HepG2 (cell line): ENCODE measurements around the gene CHAF1A. TPM values are rescaled to one million over a fixed set of nuclear protein-coding genes. Genes with fewer than 3 reads are reported as not detected.

ENCODE experiments used
- ATAC-seq: fragments of 200-7000 bp; cut with Tn5 transposase; 3 replicates; pipeline ENCODE4 v1.9.1; 2020; ENCODE audit warnings: mild to moderate bottlenecking, moderate library complexity
- BruUV-seq: library from RNA; stranded (reverse); fragments of 400-500 nt; replicated peaks from 2 replicates; lab custom pipeline; 2021; lab: Mats Ljungman, UMichigan
- CTCF ChIA-PET: fragments of 300-600 bp; formaldehyde crosslinking; extraction: SDS; loops from one replicate; lab custom pipeline; 2021; ENCODE audit warnings: low total read pairs, inconsistent platforms, low intra/inter-chr PET ratio; lab: Yijun Ruan, JAX
- POLR2A ChIA-PET: fragments of 350-600 bp; sonication (Branson Sonifier 250); formaldehyde crosslinking; loops from one replicate; lab custom pipeline; 2020; ENCODE audit warnings: antibody characterized with exemption, inconsistent platforms; lab: Yijun Ruan, JAX
- DNase-seq: peaks from one replicate; pipeline ENCODE4 v3.0.0-alpha.2; 2015; ENCODE audit warnings: low spot score
- FAIRE-seq: peaks from 3 replicates; lab custom pipeline; 2011; peaks lifted over from hg19 to GRCh38; lab: Jason Lieb, UNC
- H2AFZ ChIP-seq: one replicate; pipeline ENCODE4 v1.6.1; 2011; ENCODE audit warnings: low read length, inconsistent platforms
- H3K27ac ChIP-seq: fragments of 300-600 bp; 3 replicates; pipeline ENCODE4 v1.8.0; 2011; ENCODE audit warnings: mixed run types, mild to moderate bottlenecking, mixed read lengths, low read length, inconsistent platforms; ENCODE audit not compliant: insufficient read depth; ENCODE audit errors: extremely low read length
- H3K27me3 ChIP-seq, 2 experiments: fragments of 200-600 bp in 1 of 2; 2 replicates in 1 of 2; 3 replicates in 1 of 2; pipeline versions ENCODE4 v1.6.0 to v1.8.0; 2011; ENCODE audit warnings: low read length in 2 of 2, mild to moderate bottlenecking in 2 of 2, moderate library complexity in 2 of 2, inconsistent platforms in 1 of 2; ENCODE audit not compliant: insufficient read depth in 2 of 2, control insufficient read depth in 1 of 2
- H3K36me3 ChIP-seq, 2 experiments: fragments of 200-600 bp in 1 of 2; replicated peaks in 1 of 2; 2 replicates in 1 of 2; 3 replicates in 1 of 2; pipeline versions ENCODE4 v1.5.1 to v1.8.0; 2011; ENCODE audit warnings: low read length in 2 of 2, inconsistent platforms in 1 of 2; ENCODE audit not compliant: insufficient read depth in 2 of 2, control insufficient read depth in 1 of 2
- H3K4me1 ChIP-seq: 2 replicates; pipeline ENCODE4 v1.5.1; 2012; ENCODE audit warnings: low read length, inconsistent platforms; ENCODE audit not compliant: insufficient read depth
- H3K4me2 ChIP-seq: 2 replicates; pipeline ENCODE4 v1.6.0; 2011; ENCODE audit warnings: low read depth, low read length, inconsistent platforms
- H3K4me3 ChIP-seq, 3 experiments: fragments of 200-600 bp in 1 of 3; sonication (generic), shearing (Covaris generic) in 1 of 3; replicated peaks in 1 of 3; 2 replicates each; pipeline ENCODE4 v1.5.1; 2011 to 2016; ENCODE audit warnings: low read length in 3 of 3, inconsistent platforms in 2 of 3, low read depth in 2 of 3, mild to moderate bottlenecking in 2 of 3, control low read depth in 1 of 3, mixed read lengths in 1 of 3; ENCODE audit not compliant: insufficient read depth in 1 of 3
- H3K79me2 ChIP-seq: one replicate; pipeline ENCODE4 v1.6.1; 2011; ENCODE audit warnings: low read length, inconsistent platforms; ENCODE audit not compliant: insufficient read depth
- H3K9ac ChIP-seq: 2 replicates; pipeline ENCODE4 v1.6.0; 2011; ENCODE audit warnings: mild to moderate bottlenecking, low read depth, low read length, inconsistent platforms; ENCODE audit not compliant: insufficient read depth
- H3K9me3 ChIP-seq: 2 replicates; pipeline ENCODE4 v1.5.1; 2012; ENCODE audit warnings: mild to moderate bottlenecking, low read length
- H4K20me1 ChIP-seq: 2 replicates; pipeline ENCODE4 v1.6.0; 2011; ENCODE audit warnings: inconsistent platforms, mild to moderate bottlenecking, low read length, moderate library complexity; ENCODE audit not compliant: insufficient read depth
- E2F2 ChIP-seq: sonication (generic); formaldehyde crosslinking; IDR thresholded peaks from 2 replicates; pipeline ENCODE4 v1.4.0; 2020; ENCODE audit warnings: missing genetic modification reagents, borderline replicate concordance
- FOXK1 ChIP-seq: sonication (generic); formaldehyde crosslinking; IDR thresholded peaks from 2 replicates; pipeline ENCODE4 v1.4.0; 2020; ENCODE audit warnings: low read depth, missing genetic modification reagents, borderline replicate concordance
- GTF2F1 ChIP-seq: fragments of 150-350 bp; IDR thresholded peaks from 2 replicates; pipeline ENCODE4 v1.6.1; 2014; ENCODE audit warnings: low read length
- HNF4G ChIP-seq, 2 experiments: sonication (generic) in 1 of 2; formaldehyde crosslinking in 1 of 2; IDR thresholded peaks; 2 replicates each; pipeline versions ENCODE4 v1.4.0 to v1.6.1; 2011 to 2020; ENCODE audit warnings: borderline replicate concordance in 2 of 2, low read depth in 2 of 2, mild to moderate bottlenecking in 2 of 2, low read length in 1 of 2, missing genetic modification reagents in 1 of 2, moderate library complexity in 1 of 2
- NCOR1 ChIP-seq: fragments of 200-600 bp; sonication (generic); IDR thresholded peaks from 2 replicates; pipeline ENCODE4 v1.7.0; 2017; ENCODE audit warnings: antibody characterized with exemption, low read length, borderline replicate concordance
- PHF8 ChIP-seq: sonication (generic); formaldehyde crosslinking; IDR thresholded peaks from 2 replicates; pipeline ENCODE4 v1.5.0; 2020; ENCODE audit warnings: missing genetic modification reagents
- POLR2A ChIP-seq, 2 experiments: IDR thresholded peaks; 2 replicates each; pipeline ENCODE4 v1.6.1; 2011; ENCODE audit warnings: low read depth in 2 of 2, low read length in 2 of 2, mild to moderate bottlenecking in 1 of 2, moderate library complexity in 1 of 2; ENCODE audit not compliant: insufficient read depth in 1 of 2
- TFE3 ChIP-seq: IDR thresholded peaks from 2 replicates; pipeline ENCODE4 v1.6.1; 2016
- WIZ ChIP-seq: sonication (generic); formaldehyde crosslinking; IDR thresholded peaks from 2 replicates; pipeline ENCODE4 v1.5.1; 2020; ENCODE audit warnings: mild to moderate bottlenecking, missing genetic modification reagents
- ZBTB37 ChIP-seq: sonication (generic); formaldehyde crosslinking; IDR thresholded peaks from 2 replicates; pipeline ENCODE4 v1.4.0; 2020; ENCODE audit warnings: mild to moderate bottlenecking, missing genetic modification reagents
- ZFP36L2 ChIP-seq: sonication (generic); formaldehyde crosslinking; IDR thresholded peaks from 2 replicates; pipeline ENCODE4 v1.4.0; 2020; ENCODE audit warnings: missing genetic modification reagents
- ZNF160 ChIP-seq: sonication (generic); formaldehyde crosslinking; IDR thresholded peaks from 2 replicates; pipeline ENCODE4 v1.8.0; 2022; ENCODE audit warnings: mild to moderate bottlenecking, inconsistent platforms, missing genetic modification reagents
- ZNF20 ChIP-seq: sonication (generic); formaldehyde crosslinking; IDR thresholded peaks from 2 replicates; pipeline ENCODE4 v1.4.0; 2020; ENCODE audit warnings: mild to moderate bottlenecking, moderate library complexity, missing genetic modification reagents
- ZNF30 ChIP-seq: sonication (generic); formaldehyde crosslinking; IDR thresholded peaks from 2 replicates; pipeline ENCODE4 v1.5.0; 2020; ENCODE audit warnings: mild to moderate bottlenecking, missing genetic modification reagents
- ZNF841 ChIP-seq: sonication (generic); formaldehyde crosslinking; IDR thresholded peaks from 2 replicates; pipeline ENCODE4 v1.8.1; 2023; ENCODE audit warnings: missing genetic modification reagents, borderline replicate concordance
- ZSCAN31 ChIP-seq: sonication (generic); formaldehyde crosslinking; IDR thresholded peaks from 2 replicates; pipeline ENCODE4 v1.5.0; 2020; ENCODE audit warnings: low read depth, mild to moderate bottlenecking, missing genetic modification reagents
- WGBS: methylation state at CpG from one replicate; pipeline ENCODE4 v1.1.6; 2017; ENCODE audit warnings: low lambda C conversion rate; 5-methylcytosine and 5-hydroxymethylcytosine counted together
- in situ Hi-C: cut with HindIII; loops from 2 replicates; pipeline ENCODE4 v1.10.0; 2017; ENCODE audit warnings: low pct_unique_long_range_greater_than_20kb; ENCODE audit not compliant: extremely low pct_ligation_motif_present
- intact Hi-C: fragments of 100-400 bp; cut with micrococcal nuclease; formaldehyde crosslinking; loops from one replicate; pipeline ENCODE4 v1.10.0; 2022; ENCODE audit not compliant: unreplicated experiment
- polyA plus RNA-seq, 8 experiments: library from polyadenylated mRNA; depleted of rRNA in 3 of 8; stranded (reverse) in 7 of 8; unstranded in 1 of 8; fragments of >200 nt; fragmentation: Illumina TruSeq in 4 of 8; extraction: Trizol in 4 of 8; gene quantifications; 2 replicates each; pipeline versions ENCODE4 v1.2.1 to v1.2.3, GENCODE V29; 2011 to 2016; ENCODE audit warnings: low read depth in 4 of 8, missing spikeins in 1 of 8, mixed read lengths in 1 of 8; ENCODE audit not compliant: insufficient read depth in 1 of 8
- total RNA-seq, 5 experiments: library from RNA; depleted of rRNA; stranded (reverse); fragments of >200 nt; fragmentation: Illumina TruSeq; extraction: Trizol; gene quantifications; 2 replicates each; pipeline ENCODE4 v1.2.3, GENCODE V29; 2016; ENCODE audit warnings: low read depth in 1 of 5

CHAF1A gene
- total and polyA plus RNA-seq, 2 of the 13 experiments (the other 11 are each of a cell fraction or from before 2014, with no cell fraction given): 11.0 to 34.8 TPM

GRCh38 chr19:4401769-4402170 is 670 bp upstream of the CHAF1A start (continued):
- TF ChIP-seq GTF2F1: no peak
- 0 out of 4 replicates have a peak, but pooled peaks of 1 of the 2 experiments have one; percentile 3 for TF ChIP-seq POLR2A (IDR thresholded peaks at IDR 0.05; ENCODE audit: insufficient read depth in 1 of 2, low read depth in 2 of 2, low read length in 2 of 2)
- 0 out of 2 replicates have a peak, but pooled peaks have one; percentile 5 for TF ChIP-seq ZSCAN31 (CRISPR knock-in tag)
- TF ChIP-seq ZNF20 (CRISPR knock-in tag): no peak
- TF ChIP-seq PHF8: no peak
- no peak for TF ChIP-seq ZNF841 (CRISPR knock-in tag)
- no peak for TF ChIP-seq WIZ (CRISPR knock-in tag)
- TF ChIP-seq ZNF30: no peak

GRCh38 chr19:4403005-4403761 is 743 bp downstream of the CHAF1A start:
- no peaks in the 10 kb centered on the region for H3K9me3 ChIP-seq
- peaks cover 68% of the 10 kb centered on the region for H3K4me1 ChIP-seq
- DNase-seq: no peak
- peak overlapping the region; percentile 96 for H3K4me2 ChIP-seq
- H3K79me2 ChIP-seq: peaks cover 64% of the 10 kb centered on the region
- no peak overlapping the region for H2AFZ ChIP-seq
- FAIRE-seq: no peak
- in situ Hi-C loops (no loop called here), intact Hi-C loops (loop anchor here (5.0 kb wide), 2 partner anchors 54 to 136 kb away; partner anchors contain the start of gene UBXN6)
- H3K9ac ChIP-seq: peak overlapping the region; percentile 95
- H3K4me3 ChIP-seq: peak overlapping the region; percentile 82 to 99 (median 88)
- BruUV-seq: TSS peak; percentile 56
- ChIA-PET POLR2A (interaction anchor here (1.8 kb wide), 1 partner anchor 13 kb away, joined by 6 read pairs; no protein-coding TSS in a partner anchor), CTCF (no interaction called here)
- H4K20me1 ChIP-seq: peaks cover 4% of the 10 kb centered on the region
- H3K27me3 ChIP-seq: no peaks in the 10 kb centered on the region; a peak in 1 of 5 replicates
- 0 out of 3 replicates have a peak, but pooled peaks have one; percentile 10 for ATAC-seq
- WGBS: 14% methylated on average over 6 of the region's 32 CpGs
- no peaks in the 10 kb centered on the region; a peak in 2 of 5 replicates for H3K36me3 ChIP-seq
- H3K27ac ChIP-seq: peak overlapping the region; percentile 81
- TF ChIP-seq ZNF160 (CRISPR knock-in tag) (no peak), TFE3 (CRISPR knock-in tag) (no peak), ZBTB37 (CRISPR knock-in tag) (no peak), HNF4G (IDR thresholded peaks at IDR 0.05; ENCODE audit: borderline replicate concordance, low read depth, low read length) (no peak), HNF4G (CRISPR knock-in tag; IDR thresholded peaks at IDR 0.05; ENCODE audit: borderline replicate concordance, low read depth) (no peak), ZFP36L2 (CRISPR knock-in tag) (no peak), E2F2 (CRISPR knock-in tag) (no peak), NCOR1 (no peak), FOXK1 (no peak)
